Measurements from ENCODE around the gene GUCY1A1.
"Not testable (repeated sequence)": the region's sequence is repeated elsewhere in the genome, so short reads cannot be mapped to it uniquely, and the experiment has no call there.

The GUCY1A1 gene, protein sequence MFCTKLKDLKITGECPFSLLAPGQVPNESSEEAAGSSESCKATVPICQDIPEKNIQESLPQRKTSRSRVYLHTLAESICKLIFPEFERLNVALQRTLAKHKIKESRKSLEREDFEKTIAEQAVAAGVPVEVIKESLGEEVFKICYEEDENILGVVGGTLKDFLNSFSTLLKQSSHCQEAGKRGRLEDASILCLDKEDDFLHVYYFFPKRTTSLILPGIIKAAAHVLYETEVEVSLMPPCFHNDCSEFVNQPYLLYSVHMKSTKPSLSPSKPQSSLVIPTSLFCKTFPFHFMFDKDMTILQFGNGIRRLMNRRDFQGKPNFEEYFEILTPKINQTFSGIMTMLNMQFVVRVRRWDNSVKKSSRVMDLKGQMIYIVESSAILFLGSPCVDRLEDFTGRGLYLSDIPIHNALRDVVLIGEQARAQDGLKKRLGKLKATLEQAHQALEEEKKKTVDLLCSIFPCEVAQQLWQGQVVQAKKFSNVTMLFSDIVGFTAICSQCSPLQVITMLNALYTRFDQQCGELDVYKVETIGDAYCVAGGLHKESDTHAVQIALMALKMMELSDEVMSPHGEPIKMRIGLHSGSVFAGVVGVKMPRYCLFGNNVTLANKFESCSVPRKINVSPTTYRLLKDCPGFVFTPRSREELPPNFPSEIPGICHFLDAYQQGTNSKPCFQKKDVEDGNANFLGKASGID

DNA sequence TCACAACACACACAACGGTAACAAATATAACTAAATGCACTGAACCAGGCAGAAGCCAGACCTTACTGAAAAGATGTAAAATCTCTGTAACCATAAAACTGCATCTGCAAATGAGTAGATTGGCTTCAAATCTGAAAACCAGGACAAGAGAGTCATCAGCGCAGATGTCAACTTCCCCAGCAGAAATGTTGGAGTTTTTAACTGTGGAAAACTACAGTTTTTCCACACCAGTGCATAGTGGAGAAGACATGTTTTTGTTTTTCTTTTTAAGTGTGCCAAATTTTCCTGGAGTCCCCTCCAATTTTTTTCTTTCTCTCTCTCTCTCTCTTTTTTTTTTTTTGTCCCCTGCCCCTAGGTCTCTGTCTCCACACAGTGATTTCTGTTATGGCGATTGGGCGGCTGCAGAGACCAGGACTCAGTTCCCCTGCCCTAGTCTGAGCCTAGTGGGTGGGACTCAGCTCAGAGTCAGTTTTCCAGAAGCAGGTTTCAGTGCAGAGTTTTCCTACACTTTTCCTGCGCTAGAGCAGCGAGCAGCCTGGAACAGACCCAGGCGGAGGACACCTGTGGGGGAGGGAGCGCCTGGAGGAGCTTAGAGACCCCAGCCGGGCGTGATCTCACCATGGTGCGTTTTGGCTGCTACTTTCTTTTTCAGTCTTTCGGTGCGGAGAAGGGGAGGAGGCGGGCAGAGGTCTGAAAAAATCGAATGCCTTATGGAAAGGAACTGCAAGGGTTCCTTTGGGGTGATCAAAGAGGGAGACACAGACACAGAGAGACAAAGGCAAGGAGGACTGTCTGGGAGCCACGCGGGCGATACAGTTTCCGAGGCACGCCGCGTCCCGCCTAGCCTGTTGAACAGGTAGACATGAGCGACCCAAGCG is at the start of gene GUCY1A1:
Gene GUCY1A1 (plus strand): TSS at position 505 of the 878 bp plus-strand sequence. CDS start 30,020 bp downstream, outside the sequence.
- no peak for DNase-seq (ENCODE audit: low spot score)

DNA sequence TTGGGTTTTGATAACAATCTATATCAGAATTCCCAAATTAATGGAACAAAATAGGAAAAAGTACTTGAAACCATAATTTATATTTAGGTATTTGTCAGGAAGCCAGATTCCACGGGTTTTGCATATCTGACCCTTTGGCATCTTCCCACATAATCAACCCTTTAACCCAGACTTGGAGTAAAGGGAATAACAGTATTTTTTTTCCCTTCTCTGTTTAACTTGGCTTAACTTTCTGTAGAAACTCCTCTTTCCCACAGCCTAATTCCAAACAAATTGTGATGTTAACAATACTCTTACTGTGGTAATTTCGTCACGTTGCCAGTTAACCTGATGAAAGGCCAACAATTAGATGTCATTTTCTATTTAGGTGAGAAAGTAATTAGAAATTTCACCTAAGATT is 49.4 kb upstream of the GUCY1A1 start:
- no peak for DNase-seq (ENCODE audit: low spot score)

DNA sequence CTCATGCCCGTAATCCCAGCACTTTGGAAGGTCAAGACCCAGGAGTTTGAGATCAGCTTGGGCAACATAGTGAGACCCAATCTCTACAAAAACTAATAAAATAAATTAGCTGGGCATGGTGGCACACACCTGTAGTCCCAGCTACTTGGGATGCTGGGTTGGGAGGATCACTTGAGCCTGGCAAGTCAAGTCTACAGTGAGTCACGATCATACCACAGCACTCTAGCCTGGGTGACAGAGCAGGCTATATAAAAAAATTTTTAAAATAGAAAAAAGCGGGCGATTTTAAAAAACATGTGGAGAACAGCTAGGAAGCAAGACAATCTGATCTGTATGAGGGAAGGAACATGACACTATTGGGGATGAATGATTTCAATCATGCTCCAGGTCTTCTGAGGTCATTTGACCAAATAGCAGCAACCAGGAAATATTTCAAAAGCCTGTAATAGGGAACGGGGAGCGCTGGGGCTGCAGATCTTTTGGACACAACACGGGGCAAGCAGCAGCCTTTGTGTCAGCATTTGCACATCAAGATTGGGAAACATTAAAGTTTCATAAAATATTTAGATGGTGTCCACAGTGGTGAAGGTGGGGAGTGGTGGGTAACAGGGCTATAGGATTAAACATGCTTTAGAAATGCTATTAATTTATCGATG is 48.3 kb upstream of the GUCY1A1 start:
- no peak for DNase-seq (ENCODE audit: low spot score)

DNA sequence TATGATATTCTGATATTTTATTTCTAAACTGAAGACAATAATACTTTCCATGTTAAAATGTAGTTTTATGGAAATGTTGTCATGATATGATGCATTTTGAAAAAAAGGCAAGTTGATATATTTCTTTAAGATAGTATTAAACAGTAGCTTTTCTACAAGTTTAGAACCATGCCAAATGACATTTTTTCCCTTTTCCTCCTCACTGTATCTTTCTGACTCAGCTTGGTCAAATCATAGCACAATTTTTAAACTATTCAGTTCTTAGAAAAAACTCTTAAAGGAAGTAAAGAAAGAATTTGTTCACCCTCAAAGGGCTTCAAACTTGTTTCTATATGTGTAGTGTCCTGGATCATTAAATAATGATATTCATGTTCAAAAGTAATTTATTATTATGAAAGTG is 46.0 kb upstream of the GUCY1A1 start:
- DNase-seq (ENCODE audit: low spot score) = no peak

DNA sequence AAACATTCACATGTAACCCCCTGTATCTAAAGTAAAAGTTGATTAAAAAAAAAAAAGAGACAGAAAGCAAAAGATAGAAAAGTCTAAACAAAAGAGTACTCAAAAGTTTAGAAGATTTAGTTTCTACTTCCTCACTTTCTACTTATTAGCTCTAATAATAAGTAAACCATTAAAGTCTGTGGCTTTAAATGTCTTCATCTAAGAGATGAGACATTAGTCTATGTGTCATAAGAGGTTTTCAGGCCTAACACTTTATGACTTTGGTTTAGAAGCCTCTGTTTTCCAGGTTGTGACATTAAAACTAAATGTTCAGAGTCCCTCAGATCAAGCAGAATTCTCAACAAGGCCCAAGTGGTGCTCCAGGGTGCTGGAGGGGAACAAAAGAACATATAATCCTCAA is 42.2 kb upstream of the GUCY1A1 start:
- DNase-seq (ENCODE audit: low spot score) = no peak

DNA sequence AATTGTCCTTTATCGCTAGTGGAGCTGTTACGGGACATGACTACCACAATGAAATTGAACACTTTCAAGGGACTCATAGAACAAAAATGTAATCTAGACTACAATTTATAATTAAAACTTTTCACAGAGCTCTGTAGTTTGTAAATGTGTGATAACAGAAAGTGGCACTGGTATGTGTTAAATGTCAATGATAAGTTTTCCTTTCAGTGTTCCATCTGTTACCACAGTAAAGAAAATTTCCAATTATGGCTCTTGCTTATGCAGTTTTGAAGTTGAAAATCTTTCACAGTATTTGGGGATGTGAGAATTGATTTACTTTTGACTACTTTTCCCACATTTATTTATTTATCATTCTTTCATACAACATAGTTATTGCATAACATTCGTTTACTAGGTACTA is 40.1 kb upstream of the GUCY1A1 start:
- no peak for DNase-seq (ENCODE audit: low spot score)

DNA sequence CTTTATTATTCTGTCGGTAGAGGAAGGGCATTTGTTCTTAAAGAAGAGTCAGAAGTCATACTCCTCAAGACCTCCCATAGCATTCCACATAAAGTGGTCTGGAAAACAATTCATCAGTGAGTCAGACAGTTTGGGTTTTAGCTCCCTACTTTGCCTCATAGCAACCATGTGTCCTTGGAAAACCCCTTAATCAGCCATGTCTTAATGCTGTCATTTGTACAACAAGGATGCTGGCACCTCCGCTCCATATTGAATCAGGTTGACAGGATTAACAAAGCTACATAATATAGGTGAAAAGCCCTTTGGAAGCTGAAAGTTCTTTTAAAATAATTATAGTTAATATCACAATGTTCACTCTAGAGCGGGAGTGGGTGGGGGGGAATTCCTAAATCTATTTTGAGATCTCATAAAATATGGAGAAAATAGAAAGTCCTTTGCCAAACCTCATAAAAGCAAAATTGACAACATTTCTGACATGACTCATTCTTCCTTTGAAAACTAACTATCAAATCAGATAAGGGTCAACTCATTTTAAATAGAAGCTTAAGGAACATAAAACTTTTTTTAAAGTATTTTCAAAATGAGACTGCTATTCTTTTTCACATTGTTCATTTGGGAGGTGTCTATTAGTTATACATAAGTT is 37.3 kb upstream of the GUCY1A1 start:
- peak; percentile 34 for DNase-seq (ENCODE audit: low spot score)

DNA sequence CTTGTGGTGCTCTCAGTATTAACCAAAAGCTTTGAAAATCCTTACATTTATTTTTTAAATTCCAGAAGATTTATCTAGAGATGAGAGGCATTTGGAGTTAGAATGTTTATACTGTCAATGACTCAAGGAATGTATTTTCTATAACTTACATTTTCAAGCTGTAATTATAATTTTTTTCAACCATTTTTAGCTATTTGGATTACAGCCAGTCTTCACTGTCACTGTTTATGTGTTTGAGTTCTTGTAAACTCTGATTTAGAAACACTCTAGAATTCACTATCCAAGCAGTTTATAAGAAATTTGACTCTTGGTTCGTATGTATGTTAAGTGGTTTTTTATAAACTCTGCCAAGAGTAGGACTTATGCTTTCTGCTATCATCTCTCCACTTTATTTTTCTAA is 36.7 kb upstream of the GUCY1A1 start:
- no peak for DNase-seq (ENCODE audit: low spot score)

DNA sequence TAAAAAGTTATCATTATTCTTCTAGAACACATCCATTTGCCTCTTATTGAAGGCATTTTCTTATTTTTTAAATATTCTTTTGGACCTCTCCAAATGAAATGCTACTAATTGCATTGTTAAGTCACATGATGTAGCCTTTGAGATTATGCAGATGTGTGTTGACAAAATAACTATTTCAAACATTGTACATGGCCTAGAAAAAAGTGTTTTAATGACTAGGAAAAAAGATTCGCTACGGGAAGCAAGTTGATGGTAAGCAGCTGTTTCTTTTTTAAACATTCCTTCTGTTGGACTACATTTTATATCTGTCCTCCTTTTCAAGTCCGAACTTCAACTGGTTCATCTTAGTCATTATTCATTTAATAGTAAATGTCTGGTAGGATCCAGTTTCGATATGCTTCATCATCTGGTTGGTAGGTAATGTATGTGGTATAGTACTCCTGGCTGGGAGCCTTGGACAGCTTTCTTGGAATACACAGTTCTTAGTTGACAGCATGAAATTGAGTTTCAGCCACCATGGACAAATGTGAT is 34.3 kb upstream of the GUCY1A1 start:
- no peak for DNase-seq (ENCODE audit: low spot score)

DNA sequence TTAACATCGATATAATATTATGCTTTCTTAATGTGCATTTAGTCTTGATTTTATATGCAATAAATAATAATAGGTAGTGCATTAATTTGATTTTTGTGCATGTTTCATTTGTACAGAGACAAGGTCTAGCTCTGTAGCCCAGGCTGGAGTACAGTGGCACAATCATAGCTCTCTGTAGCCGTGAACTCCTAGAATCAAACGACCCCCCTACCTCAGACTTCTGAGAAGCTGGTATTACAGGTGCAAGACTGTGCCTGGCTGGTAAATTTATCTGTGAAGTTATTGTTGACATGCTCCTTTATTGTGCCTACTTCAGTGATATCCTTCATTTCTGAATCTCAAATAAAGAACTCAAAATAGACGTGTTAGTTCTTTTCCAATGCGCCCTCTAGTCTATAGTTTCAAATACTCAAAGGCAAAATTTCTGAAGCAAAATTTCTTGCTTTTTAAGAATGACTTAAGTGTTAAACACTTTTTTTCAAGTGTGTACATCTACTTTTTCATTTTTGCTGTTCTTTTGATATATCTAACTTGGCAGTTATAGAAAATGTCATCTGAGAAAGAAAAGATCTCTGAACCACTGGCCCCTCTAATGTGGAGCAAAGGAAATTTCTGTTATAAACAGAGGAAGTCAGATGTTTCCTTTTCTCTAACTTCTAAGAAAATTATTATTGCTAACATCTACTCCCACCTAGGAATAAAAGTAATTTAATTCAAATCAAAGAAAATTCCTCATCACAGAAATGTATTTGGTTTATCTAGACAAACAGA is 28.3 kb upstream of the GUCY1A1 start:
- no peak for DNase-seq (ENCODE audit: low spot score)

DNA sequence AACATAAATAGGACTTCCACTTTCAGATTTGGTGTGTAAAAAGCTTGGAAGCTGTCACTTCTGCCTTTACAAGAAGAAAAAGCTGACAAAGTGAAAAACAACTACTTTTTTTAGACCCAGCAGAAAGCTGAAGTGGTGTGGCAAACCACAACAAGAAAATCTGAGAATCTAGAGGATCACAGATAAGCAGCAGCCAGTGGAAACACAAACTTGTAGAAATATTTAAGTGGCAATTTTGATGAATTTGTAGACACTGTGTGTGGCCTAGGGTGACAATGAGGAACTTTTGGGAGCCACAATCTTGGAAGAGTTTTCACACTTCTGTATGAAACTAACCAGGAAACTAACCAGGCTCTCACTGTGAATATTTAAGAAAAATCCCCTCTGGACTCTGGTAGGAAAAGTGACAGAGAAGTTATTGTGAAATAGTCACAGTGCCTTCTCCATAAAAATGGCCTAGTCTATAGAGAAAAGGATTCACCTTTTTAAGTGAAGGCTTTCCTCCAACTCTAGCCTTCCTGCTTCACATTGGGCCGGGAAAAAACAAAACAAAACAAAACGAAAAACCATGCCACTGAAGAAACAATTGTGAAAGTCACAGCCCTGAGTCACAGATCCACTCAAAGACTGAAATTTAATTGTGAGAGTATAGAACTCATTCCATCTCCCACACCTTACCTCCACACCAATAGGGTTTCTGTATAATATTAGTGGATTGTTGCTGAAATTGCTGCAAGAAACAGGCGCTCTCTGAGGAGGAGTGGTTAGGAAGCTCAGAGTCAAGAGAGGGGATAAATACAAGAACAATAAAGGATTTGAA is 26.7 kb upstream of the GUCY1A1 start:
- no peak for DNase-seq (ENCODE audit: low spot score)

DNA sequence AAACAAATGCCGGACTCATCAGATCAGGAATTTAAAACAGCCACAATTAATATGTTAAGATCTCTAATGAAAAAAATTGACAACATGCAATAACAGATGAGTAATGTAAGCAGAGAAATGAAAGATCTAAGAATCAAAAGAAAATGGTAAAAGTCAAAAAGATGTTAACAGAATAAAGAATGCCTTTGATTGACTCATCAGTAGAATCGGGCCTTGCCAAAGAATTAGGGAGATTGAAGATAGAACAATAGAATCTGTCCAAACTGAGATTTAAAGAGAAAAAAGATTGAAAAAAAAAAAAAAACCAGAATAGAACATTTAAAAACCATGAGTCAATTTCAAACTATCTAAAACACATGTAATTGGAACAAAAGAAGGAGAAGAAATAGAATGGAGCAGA is 25.9 kb upstream of the GUCY1A1 start:
- DNase-seq (ENCODE audit: low spot score) = peak; percentile 48

DNA sequence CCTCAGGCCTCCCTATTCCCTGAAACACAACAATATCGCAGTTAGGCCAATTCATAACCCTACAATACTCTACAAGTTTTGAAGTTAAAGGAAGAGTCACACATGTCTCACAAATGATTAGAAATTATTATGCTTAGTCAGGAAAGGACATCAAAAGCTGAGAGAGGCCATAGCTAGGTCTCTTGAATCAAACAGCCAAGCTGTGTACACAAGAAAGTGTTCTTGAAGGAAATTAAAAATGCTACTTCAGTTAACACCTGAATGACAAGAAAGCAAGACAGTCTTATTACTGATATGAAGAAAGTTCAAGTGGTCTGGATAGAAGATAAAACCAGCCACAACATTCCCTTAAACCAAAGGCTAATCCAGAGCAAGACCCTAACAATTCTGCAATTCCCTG is 23.6 kb upstream of the GUCY1A1 start:
- no peak for DNase-seq (ENCODE audit: low spot score)

DNA sequence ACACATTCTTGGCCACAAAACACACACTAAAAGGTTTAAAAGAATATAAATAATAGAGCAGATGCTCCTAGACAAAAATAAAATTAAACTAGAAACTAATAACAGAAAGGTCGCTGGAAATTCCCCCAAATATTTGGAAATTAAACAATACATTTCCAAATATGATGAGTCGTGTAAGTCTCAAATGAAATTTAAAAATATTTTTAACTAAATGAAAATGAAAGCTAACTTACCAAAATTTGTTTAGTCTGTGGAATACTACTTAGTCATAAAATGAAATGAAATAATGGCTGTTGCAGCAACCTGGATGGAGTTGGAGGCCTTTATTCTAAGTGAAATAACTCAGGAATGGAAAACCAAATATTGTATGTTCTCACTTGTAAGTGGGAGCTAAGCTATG is 20.6 kb upstream of the GUCY1A1 start:
- DNase-seq (ENCODE audit: low spot score) = no peak

DNA sequence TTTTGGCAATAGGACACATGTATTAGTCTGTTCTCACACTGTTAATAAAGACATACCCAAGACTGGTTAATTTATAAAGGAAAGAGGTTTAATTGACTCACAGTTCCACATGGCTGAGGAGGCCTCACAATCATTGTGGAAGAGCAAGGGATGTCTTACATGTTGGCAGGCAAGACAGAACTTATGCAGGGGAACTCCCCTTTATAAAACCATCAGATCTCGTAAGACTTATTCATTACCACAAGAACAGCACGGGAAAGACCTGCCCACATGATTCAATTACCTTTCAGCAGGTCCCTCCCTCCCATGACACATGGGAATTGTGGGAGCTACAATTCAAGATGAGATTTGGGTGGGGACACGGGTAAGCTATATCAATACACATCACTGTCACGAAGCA is 15.9 kb upstream of the GUCY1A1 start:
- not testable (repeated sequence) for DNase-seq (ENCODE audit: low spot score)

DNA sequence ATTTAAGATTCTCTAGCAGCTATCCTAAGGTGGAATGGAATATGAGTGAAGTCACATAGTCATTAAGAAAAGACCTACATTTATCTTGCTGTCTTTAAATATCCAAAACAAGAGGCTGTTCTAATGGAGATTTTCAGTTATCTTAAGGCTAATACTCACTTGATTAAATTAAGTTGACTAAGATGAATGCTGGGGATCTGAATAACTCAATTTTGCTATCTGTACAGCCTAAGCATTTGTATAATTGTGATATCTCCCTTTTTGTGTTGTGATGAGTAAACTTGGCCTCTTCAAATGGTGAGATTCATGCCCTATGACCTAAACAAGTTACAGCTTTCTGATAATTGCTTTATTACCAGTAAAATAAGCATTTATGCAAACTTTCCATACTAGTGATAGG is 13.6 kb upstream of the GUCY1A1 start:
- no peak for DNase-seq (ENCODE audit: low spot score)

DNA sequence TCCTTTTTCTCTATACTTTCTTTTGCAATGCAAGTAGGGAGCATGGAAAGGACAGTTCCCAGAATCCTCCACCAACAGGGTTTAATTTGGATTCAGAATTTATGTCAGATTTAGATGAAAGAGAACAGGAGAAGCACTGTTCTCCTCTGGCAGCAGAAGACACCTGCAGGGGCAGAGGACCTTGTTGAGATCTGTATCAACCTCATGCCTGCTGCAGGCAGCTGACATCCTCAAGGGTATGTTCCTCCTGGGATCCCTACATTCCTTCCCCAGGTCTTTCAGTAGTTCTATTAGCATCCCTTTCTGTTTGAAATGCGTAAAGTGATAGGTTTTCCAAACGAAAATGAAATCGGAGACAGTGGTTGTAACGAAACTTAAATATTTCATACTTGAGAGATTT is 10.6 kb upstream of the GUCY1A1 start:
- DNase-seq (ENCODE audit: low spot score) = no peak

DNA sequence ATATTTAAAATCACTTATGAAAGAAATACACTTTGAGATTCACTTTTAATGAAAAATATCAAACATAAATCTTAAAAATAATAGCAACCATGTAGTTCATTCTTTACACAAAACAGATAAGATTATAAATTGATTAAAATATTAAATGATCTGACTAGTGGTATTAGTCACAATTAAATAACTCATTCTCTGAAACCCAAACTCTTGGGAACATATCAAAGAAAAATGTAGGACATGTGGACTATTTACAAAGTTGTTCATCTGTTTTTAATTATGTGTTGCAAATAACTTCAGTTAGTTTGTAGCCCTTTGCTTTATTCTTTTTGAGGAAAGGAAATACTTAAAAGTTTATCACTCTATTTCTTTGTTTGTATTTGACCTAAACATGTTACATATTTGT is 9.5 kb upstream of the GUCY1A1 start:
- no peak for DNase-seq (ENCODE audit: low spot score)

DNA sequence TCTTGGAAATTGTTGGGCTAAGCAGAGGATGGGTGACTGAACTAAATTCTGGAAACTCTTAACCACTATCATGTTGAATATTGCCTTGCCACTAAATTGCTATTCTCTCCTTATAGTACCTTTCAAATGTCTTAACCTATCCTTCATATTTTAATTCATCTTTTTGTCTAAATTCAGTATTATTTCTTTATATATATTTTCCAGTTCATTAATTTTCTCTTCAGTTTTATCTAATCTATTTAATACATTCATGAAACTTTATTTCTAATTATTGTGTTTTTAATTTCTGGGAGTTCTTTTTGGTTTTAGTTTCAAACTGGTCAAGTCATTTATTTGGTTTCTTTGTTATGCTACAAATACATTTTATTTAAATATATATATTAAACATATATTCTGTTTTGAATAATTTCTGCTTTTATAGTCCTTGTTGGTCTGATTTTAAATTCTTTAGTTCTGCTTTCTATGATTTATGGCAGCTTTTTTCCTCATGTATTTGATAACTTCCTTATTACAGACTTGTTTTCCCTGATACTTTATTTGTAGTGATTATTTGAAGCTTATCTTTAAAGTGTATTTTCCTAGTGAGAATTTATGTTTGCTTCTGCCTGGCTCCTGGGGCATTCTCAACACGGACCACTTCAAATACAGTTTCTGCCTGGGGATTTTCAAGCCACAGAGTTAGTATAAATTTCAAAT is 8.5 kb upstream of the GUCY1A1 start:
- DNase-seq (ENCODE audit: low spot score) = no peak

Data from COLO829 (cell line).